HG02973 (cell line): Measurements from ENCODE around the gene SEMA3D.

Experiments
- ATAC-seq: cut with Tn5 transposase; IDR thresholded peaks from one replicate; pipeline ENCODE4 v1.9.1; 2021; ENCODE audit warnings: moderate library complexity; ENCODE audit not compliant: unreplicated experiment

SEMA3D gene

GRCh38 chr7:85184599-85185423 lies 2.0 kb downstream of the SEMA3D start:
- no peak for ATAC-seq

- ATAC-seq = no peak
Measured at GRCh38 chr7:85183296-85183695, 3.6 kb downstream of the SEMA3D start.

- no peak for ATAC-seq
Measured at GRCh38 chr7:85178531-85179298, 8.1 kb downstream of the SEMA3D start.

- ATAC-seq = no peak
Measured at GRCh38 chr7:85177316-85177715, 9.5 kb downstream of the SEMA3D start.

- ATAC-seq = no peak
Measured at GRCh38 chr7:85176197-85176596, 10.7 kb downstream of the SEMA3D start.

- ATAC-seq = no peak
Measured at GRCh38 chr7:85175217-85175616, 11.6 kb downstream of the SEMA3D start.

- no peak for ATAC-seq
Measured at GRCh38 chr7:85172530-85172941, 14.3 kb downstream of the SEMA3D start.

GRCh38 chr7:85167636-85168035 lies 19.2 kb downstream of the SEMA3D start:
- no peak for ATAC-seq

- no peak for ATAC-seq
Measured at GRCh38 chr7:85165263-85165662, 21.6 kb downstream of the SEMA3D start.

- no peak for ATAC-seq
Measured at GRCh38 chr7:85164376-85164775, 22.5 kb downstream of the SEMA3D start.

GRCh38 chr7:85162721-85163120 lies 24.1 kb downstream of the SEMA3D start:
- ATAC-seq = no peak

GRCh38 chr7:85160223-85160622 lies 26.6 kb downstream of the SEMA3D start:
- peak; percentile 96 for ATAC-seq

GRCh38 chr7:85159003-85159402 lies 27.9 kb downstream of the SEMA3D start:
- ATAC-seq = no peak

- ATAC-seq = no peak
Measured at GRCh38 chr7:85156661-85157208, 30.1 kb downstream of the SEMA3D start.

- no peak for ATAC-seq
Measured at GRCh38 chr7:85154282-85154937, 32.4 kb downstream of the SEMA3D start.

- no peak for ATAC-seq
Measured at GRCh38 chr7:85153715-85154114, 33.1 kb downstream of the SEMA3D start.

- no peak for ATAC-seq
Measured at GRCh38 chr7:85150624-85151023, 36.2 kb downstream of the SEMA3D start.

- no peak for ATAC-seq
Measured at GRCh38 chr7:85144771-85145170, 42.1 kb downstream of the SEMA3D start.

GRCh38 chr7:85135977-85136376 lies 50.9 kb downstream of the SEMA3D start:
- no peak for ATAC-seq

- ATAC-seq = no peak
Measured at GRCh38 chr7:85133560-85133959, 53.3 kb downstream of the SEMA3D start.

- ATAC-seq = no peak
Measured at GRCh38 chr7:85133006-85133405, 53.9 kb downstream of the SEMA3D start.
